Thoracic aorta (tissue), 2 donors: ENCODE data around the gene RNF25. TPM values are rescaled to one million over a fixed set of nuclear protein-coding genes. Genes with fewer than 3 reads are reported as not detected.

ENCODE experiments used
- ATAC-seq: fragments of 150-250 bp; one replicate; pipeline ENCODE4 v1.8.0; 2017; ENCODE audit warnings: low read depth; ENCODE audit not compliant: insufficient number of reproducible peaks, low FRiP score
- DNase-seq: peaks from one replicate; pipeline ENCODE4 v3.0.0-alpha.2; 2020; ENCODE audit warnings: low spot score
- H3K27ac ChIP-seq, 2 donors: fragments of 200-600 bp; sonication (generic); 1 replicate in 1 of 2; 2 replicates in 1 of 2; pipeline ENCODE4 v1.5.1; 2016; ENCODE audit warnings: mild to moderate bottlenecking in 2 of 2, moderate library complexity in 2 of 2
- H3K27me3 ChIP-seq: fragments of 200-600 bp; sonication (generic); replicated peaks from 2 replicates; pipeline ENCODE4 v1.6.0; 2016; ENCODE audit warnings: mild to moderate bottlenecking; ENCODE audit not compliant: insufficient read depth
- H3K36me3 ChIP-seq: fragments of 200-600 bp; sonication (generic); one replicate; pipeline ENCODE4 v1.5.1; 2016
- H3K4me1 ChIP-seq, 2 donors: fragments of 200-600 bp; sonication (generic); 1 replicate in 1 of 2; 2 replicates in 1 of 2; pipeline versions ENCODE4 v1.5.1 to v1.6.0; 2016; ENCODE audit warnings: low read depth in 2 of 2, mild to moderate bottlenecking in 1 of 2; ENCODE audit not compliant: control insufficient read depth in 1 of 2
- H3K4me3 ChIP-seq: fragments of 200-600 bp; sonication (generic); 2 replicates; pipeline ENCODE4 v1.5.1; 2016; ENCODE audit warnings: mild to moderate bottlenecking
- H3K9me3 ChIP-seq: fragments of 200-600 bp; sonication (generic); 2 replicates; pipeline ENCODE4 v1.5.1; 2016
- total RNA-seq, 2 donors: library from RNA; depleted of rRNA; stranded (reverse); fragments of >200 nt; gene quantifications; one replicate each; pipeline versions ENCODE4 v1.1.0 to v1.2.3, GENCODE V29; 2016
- TF ChIP-seq, protein P1 (sequence below): fragments of 200-600 bp; sonication (generic); IDR thresholded peaks from one replicate; pipeline ENCODE4 v1.5.1; 2019; ENCODE audit warnings: antibody characterized with exemption

RNF25 gene
- total RNA-seq, 2 donors from 2014 or later: 19.0 to 30.3 TPM

DNA sequence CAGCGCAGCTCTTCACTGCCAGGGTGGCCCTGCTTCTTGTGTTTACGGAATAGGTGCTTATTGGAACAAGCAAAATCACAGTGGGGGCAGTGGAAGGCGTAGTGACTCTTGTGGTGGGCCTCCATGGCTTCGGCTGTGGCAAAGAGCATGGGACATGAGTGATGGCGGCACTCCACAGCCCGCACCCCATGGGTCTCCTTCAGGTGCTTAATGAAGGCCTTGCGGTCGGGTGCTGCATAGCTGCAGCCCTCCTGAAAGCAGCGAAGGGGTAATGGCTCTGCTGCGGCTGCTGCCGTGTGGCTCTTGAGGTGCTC is 23.1 kb downstream of the RNF25 start:
- DNase-seq (no peak), ATAC-seq (no peak)
- H3K27ac ChIP-seq: no peak overlapping the region
- H3K4me1 ChIP-seq: no peaks in the 10 kb centered on the region
- peaks cover 75% of the 10 kb centered on the region for H3K36me3 ChIP-seq
- H3K9me3 ChIP-seq: no peaks in the 10 kb centered on the region
- TF ChIP-seq, protein P1, sequence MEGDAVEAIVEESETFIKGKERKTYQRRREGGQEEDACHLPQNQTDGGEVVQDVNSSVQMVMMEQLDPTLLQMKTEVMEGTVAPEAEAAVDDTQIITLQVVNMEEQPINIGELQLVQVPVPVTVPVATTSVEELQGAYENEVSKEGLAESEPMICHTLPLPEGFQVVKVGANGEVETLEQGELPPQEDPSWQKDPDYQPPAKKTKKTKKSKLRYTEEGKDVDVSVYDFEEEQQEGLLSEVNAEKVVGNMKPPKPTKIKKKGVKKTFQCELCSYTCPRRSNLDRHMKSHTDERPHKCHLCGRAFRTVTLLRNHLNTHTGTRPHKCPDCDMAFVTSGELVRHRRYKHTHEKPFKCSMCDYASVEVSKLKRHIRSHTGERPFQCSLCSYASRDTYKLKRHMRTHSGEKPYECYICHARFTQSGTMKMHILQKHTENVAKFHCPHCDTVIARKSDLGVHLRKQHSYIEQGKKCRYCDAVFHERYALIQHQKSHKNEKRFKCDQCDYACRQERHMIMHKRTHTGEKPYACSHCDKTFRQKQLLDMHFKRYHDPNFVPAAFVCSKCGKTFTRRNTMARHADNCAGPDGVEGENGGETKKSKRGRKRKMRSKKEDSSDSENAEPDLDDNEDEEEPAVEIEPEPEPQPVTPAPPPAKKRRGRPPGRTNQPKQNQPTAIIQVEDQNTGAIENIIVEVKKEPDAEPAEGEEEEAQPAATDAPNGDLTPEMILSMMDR: no peak
- H3K27me3 ChIP-seq: no peaks in the 10 kb centered on the region
- H3K4me3 ChIP-seq: no peak overlapping the region

GRCh38 chr2:218648088-218648786 is 23.6 kb downstream of the RNF25 start:
- Histone ChIP-seq H3K4me3 (no peak overlapping the region), H3K36me3 (peaks cover 80% of the 10 kb centered on the region), H3K4me1 (no peaks in the 10 kb centered on the region), H3K27ac (no peak overlapping the region), H3K27me3 (no peaks in the 10 kb centered on the region), H3K9me3 (no peaks in the 10 kb centered on the region)
- DNase-seq (no peak), ATAC-seq (no peak)
- TF ChIP-seq, protein P1: peak; percentile 67

GRCh38 chr2:218645126-218645525 is 26.7 kb downstream of the RNF25 start:
- Histone ChIP-seq H3K4me3 (no peak overlapping the region), H3K27me3 (no peaks in the 10 kb centered on the region), H3K4me1 (no peaks in the 10 kb centered on the region), H3K27ac (no peak overlapping the region), H3K36me3 (peaks cover 79% of the 10 kb centered on the region), H3K9me3 (no peaks in the 10 kb centered on the region)
- no peak for ATAC-seq
- no peak for DNase-seq
- TF ChIP-seq, protein P1: no peak

DNA sequence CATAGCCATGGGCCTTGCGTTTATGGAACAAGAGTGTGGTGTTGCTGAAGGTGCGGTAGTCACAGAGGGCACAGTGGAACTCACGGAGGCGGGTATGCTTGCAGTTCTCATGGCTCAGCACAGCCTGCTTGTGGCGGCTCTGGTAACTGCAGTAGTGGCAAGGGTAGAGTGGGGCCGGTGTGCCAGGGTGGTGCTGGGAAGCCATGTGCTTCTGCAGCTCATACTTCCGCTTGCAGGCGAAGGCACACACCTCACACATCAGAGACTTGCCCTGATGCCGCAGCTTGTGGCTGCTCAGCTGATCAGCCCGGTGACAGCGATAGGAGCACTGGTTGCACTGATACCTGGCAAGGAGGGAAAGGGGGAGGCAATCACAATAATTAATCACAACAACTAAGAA is 27.1 kb downstream of the RNF25 start:
- TF ChIP-seq, protein P1: no peak
- no peak for ATAC-seq
- Histone ChIP-seq H3K36me3 (peaks cover 79% of the 10 kb centered on the region), H3K27me3 (no peaks in the 10 kb centered on the region), H3K4me1 (no peaks in the 10 kb centered on the region), H3K4me3 (no peak overlapping the region), H3K9me3 (no peaks in the 10 kb centered on the region), H3K27ac (no peak overlapping the region)
- DNase-seq: no peak

- H3K36me3 ChIP-seq: peaks cover 78% of the 10 kb centered on the region
Observed at GRCh38 chr2:218643751-218644310, 28.0 kb downstream of the RNF25 start.

More at GRCh38 chr2:218643751-218644310, 28.0 kb downstream of the RNF25 start:
- no peak overlapping the region for H3K27ac ChIP-seq
- no peak overlapping the region for H3K4me3 ChIP-seq
- no peaks in the 10 kb centered on the region for H3K27me3 ChIP-seq
- ATAC-seq: no peak
- TF ChIP-seq, protein P1: no peak
- no peaks in the 10 kb centered on the region for H3K4me1 ChIP-seq
- no peaks in the 10 kb centered on the region for H3K9me3 ChIP-seq
- no peak for DNase-seq
